ENCODE results near the gene COL18A1.
A peak's percentile ranks its signal among the peaks of the same experiment; 100 is the strongest.

Gene COL18A1

GRCh38 chr21:45451771-45452182 is 46.8 kb downstream of the COL18A1 start:
- H3K4me3 ChIP-seq (ENCODE audit: low read depth, low read length): no peak overlapping the region
- TF ChIP-seq, protein P1, sequence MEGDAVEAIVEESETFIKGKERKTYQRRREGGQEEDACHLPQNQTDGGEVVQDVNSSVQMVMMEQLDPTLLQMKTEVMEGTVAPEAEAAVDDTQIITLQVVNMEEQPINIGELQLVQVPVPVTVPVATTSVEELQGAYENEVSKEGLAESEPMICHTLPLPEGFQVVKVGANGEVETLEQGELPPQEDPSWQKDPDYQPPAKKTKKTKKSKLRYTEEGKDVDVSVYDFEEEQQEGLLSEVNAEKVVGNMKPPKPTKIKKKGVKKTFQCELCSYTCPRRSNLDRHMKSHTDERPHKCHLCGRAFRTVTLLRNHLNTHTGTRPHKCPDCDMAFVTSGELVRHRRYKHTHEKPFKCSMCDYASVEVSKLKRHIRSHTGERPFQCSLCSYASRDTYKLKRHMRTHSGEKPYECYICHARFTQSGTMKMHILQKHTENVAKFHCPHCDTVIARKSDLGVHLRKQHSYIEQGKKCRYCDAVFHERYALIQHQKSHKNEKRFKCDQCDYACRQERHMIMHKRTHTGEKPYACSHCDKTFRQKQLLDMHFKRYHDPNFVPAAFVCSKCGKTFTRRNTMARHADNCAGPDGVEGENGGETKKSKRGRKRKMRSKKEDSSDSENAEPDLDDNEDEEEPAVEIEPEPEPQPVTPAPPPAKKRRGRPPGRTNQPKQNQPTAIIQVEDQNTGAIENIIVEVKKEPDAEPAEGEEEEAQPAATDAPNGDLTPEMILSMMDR (IDR thresholded peaks at IDR 0.05; ENCODE audit: low read depth, low read length, missing control alignments): no peak
- in situ Hi-C loops (cut with HindIII; ENCODE audit: low pct_ligation_motif_present, low sequenced_read_pairs): no loop called here
- H3K27ac ChIP-seq: no peak overlapping the region
- DNase-seq: no peak
- H3K27me3 ChIP-seq (replicated peaks): no peaks in the 10 kb centered on the region
- peaks cover 10% of the 10 kb centered on the region for H3K36me3 ChIP-seq (replicated peaks)

DNA sequence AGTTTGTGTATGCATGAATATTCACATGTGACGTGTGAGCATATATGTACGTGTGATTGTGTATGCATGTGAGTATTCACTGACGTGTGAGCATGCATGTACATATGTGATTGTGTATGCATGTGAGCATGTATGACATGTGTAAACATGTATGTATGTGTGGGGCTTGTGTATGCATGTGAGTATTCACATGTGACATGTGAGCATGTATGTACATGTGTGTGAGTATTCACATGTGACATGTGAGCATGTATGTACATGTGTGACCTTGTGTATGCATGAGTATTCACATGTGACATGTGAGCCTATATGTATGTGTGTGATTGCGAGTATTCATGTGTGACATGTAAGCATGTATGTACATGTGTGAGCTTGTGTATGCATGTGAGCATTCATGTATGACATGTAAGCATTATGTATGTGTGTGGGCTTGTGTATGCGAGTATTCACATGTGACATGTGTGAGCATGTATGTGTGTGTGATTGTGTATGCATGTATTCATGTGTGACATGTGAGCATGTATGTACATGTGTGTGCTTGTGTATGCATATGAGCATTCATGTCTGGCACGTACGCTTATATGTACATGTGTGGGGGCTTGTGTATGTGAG is 47.8 kb downstream of the COL18A1 start:
- Histone ChIP-seq H3K36me3 (replicated peaks) (peaks cover 10% of the 10 kb centered on the region), H3K4me3 (ENCODE audit: low read depth, low read length) (no peak overlapping the region), H3K27me3 (replicated peaks) (no peaks in the 10 kb centered on the region), H3K27ac (no peak overlapping the region)
- TF ChIP-seq, protein P1 (IDR thresholded peaks at IDR 0.05; ENCODE audit: low read depth, low read length, missing control alignments): no peak
- DNase-seq: no peak
- in situ Hi-C loops (cut with HindIII; ENCODE audit: low pct_ligation_motif_present, low sequenced_read_pairs): no loop called here

- no peak overlapping the region for H3K27ac ChIP-seq
- in situ Hi-C loops (cut with HindIII; ENCODE audit: low pct_ligation_motif_present, low sequenced_read_pairs): no loop called here
- TF ChIP-seq, protein P1 (IDR thresholded peaks at IDR 0.05; ENCODE audit: low read depth, low read length, missing control alignments): no peak
- H3K36me3 ChIP-seq (replicated peaks): peaks cover 5% of the 10 kb centered on the region
- no peak for DNase-seq
- H3K4me3 ChIP-seq (ENCODE audit: low read depth, low read length): no peak overlapping the region
- H3K27me3 ChIP-seq (replicated peaks): no peaks in the 10 kb centered on the region
Measured at GRCh38 chr21:45453308-45453950, 48.5 kb downstream of the COL18A1 start.

DNA sequence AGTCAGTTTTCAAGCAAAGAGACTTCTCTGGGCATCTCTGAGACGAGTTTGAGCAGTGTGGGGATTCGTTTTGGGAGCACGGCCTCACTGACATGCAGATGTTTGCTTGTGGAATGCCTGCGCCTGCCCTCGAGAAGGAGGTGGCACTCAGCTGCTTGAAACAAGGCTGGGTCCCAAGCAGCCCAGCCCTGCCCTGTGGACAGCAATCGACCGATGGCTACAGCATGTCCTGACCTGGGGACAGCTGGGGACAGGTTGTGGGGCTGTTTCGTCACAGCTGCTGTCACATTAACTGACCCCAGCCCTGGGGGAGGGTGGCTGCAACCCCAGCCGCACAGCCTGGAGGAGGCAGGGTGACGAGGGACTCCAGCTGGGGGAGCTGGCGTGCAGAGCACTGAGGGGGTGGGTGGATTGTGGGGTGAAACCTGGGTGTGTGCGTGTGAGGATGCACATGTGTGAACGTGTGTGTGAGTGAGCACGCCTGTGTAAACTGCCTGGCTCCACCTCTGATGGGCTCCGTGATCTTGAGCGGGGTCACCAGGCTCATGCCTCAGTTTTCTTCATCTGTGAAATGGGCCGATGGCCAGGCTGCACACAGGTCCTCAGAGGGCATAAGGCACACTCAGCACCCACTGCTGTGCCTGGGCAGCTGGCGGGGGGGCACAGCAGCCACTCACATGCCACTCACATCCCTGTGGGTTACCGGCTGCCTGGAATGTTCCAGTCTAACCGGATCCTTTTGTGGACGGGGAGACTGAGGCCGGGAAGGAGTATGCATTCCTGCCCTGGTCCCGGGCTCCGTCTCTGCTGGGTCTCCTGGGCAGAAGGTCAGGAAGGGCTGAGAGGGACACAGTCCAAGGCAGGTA is 49.3 kb downstream of the COL18A1 start:
- Histone ChIP-seq H3K27me3 (replicated peaks) (no peaks in the 10 kb centered on the region), H3K36me3 (replicated peaks) (peaks cover 5% of the 10 kb centered on the region), H3K27ac (no peak overlapping the region), H3K4me3 (ENCODE audit: low read depth, low read length) (no peak overlapping the region)
- in situ Hi-C loops (cut with HindIII; ENCODE audit: low pct_ligation_motif_present, low sequenced_read_pairs): no loop called here
- TF ChIP-seq, protein P1 (IDR thresholded peaks at IDR 0.05; ENCODE audit: low read depth, low read length, missing control alignments): no peak
- no peak for DNase-seq

- TF ChIP-seq, protein P1 (IDR thresholded peaks at IDR 0.05; ENCODE audit: low read depth, low read length, missing control alignments): no peak
- peak overlapping the region; percentile 12 for H3K4me3 ChIP-seq (ENCODE audit: low read depth, low read length)
- H3K27me3 ChIP-seq (replicated peaks): no peaks in the 10 kb centered on the region
- in situ Hi-C loops (cut with HindIII; ENCODE audit: low pct_ligation_motif_present, low sequenced_read_pairs): no loop called here
- peaks cover 5% of the 10 kb centered on the region for H3K36me3 ChIP-seq (replicated peaks)
- peak overlapping the region; percentile 44 for H3K27ac ChIP-seq
- DNase-seq: no peak
Measured at GRCh38 chr21:45454926-45455673, 50.1 kb downstream of the COL18A1 start.
